Endothelial cell (in vitro differentiated cells): ENCODE data around the gene CRYL1. TPM values are rescaled to one million over a fixed set of nuclear protein-coding genes. Genes with fewer than 3 reads are reported as not detected.

Experiments
- DNase-seq: peaks from one replicate; pipeline ENCODE4 v3.0.0; 2021; ENCODE audit warnings: low spot score
- H3K27ac Mint-ChIP-seq: one replicate; pipeline ENCODE4 v1.8.0; 2021; ENCODE audit warnings: mixed read lengths, inconsistent platforms; ENCODE audit not compliant: unreplicated experiment
- H3K27me3 Mint-ChIP-seq: one replicate; pipeline ENCODE4 v1.8.0; 2021; ENCODE audit warnings: mild to moderate bottlenecking, moderate library complexity, mixed read lengths, inconsistent platforms; ENCODE audit not compliant: unreplicated experiment
- H3K36me3 Mint-ChIP-seq: one replicate; pipeline ENCODE4 v1.8.0; 2021; ENCODE audit warnings: mild to moderate bottlenecking, low read depth, mixed read lengths, inconsistent platforms; ENCODE audit not compliant: unreplicated experiment
- H3K4me1 Mint-ChIP-seq: one replicate; pipeline ENCODE4 v1.8.0; 2021; ENCODE audit warnings: mild to moderate bottlenecking, mixed read lengths, inconsistent platforms; ENCODE audit not compliant: unreplicated experiment
- H3K4me3 Mint-ChIP-seq: one replicate; pipeline ENCODE4 v1.8.0; 2021; ENCODE audit warnings: mild to moderate bottlenecking, mixed read lengths, inconsistent platforms; ENCODE audit not compliant: unreplicated experiment
- H3K9me3 Mint-ChIP-seq: one replicate; pipeline ENCODE4 v1.8.0; 2021; ENCODE audit warnings: mixed read lengths, inconsistent platforms; ENCODE audit not compliant: unreplicated experiment
- CTCF ChIP-seq: fragments of 200-600 bp; sonication (generic); IDR thresholded peaks from one replicate; pipeline ENCODE4 v1.5.0; 2021; ENCODE audit warnings: antibody characterized with exemption; ENCODE audit not compliant: unreplicated experiment
- microRNA-seq: library from miRNA; unstranded; fragments of <30 nt; microRNA quantifications from one replicate; pipeline ENCODE4, GENCODE V29; 2020; ENCODE audit not compliant: unreplicated experiment
- total RNA-seq: library from RNA; stranded (reverse); fragmentation: NEBNext Ultra II Directional; extraction: Animal tissue kit (Norgen Biotek cat#: 25700); gene quantifications from one replicate; pipeline ENCODE4 v1.2.1, GENCODE V29; 2021; ENCODE audit not compliant: unreplicated experiment

Gene CRYL1
- total RNA-seq, 1 donor from 2014 or later = 4.8 TPM

GRCh38 chr13:20359335-20359734 lies 166.3 kb downstream of the CRYL1 start:
- no peaks in the 10 kb centered on the region for H3K9me3 Mint-ChIP-seq
- no peak for TF ChIP-seq CTCF
- DNase-seq = no peak
- H3K27me3 Mint-ChIP-seq = peaks cover 7% of the 10 kb centered on the region
- peaks cover 15% of the 10 kb centered on the region for H3K4me1 Mint-ChIP-seq
- H3K36me3 Mint-ChIP-seq = no peaks in the 10 kb centered on the region
- no peak overlapping the region for H3K4me3 Mint-ChIP-seq
- no peak overlapping the region for H3K27ac Mint-ChIP-seq

GRCh38 chr13:20358022-20358421 lies 167.6 kb downstream of the CRYL1 start:
- no peak for TF ChIP-seq CTCF
- H3K4me3 Mint-ChIP-seq = no peak overlapping the region
- H3K36me3 Mint-ChIP-seq = no peaks in the 10 kb centered on the region
- peaks cover 7% of the 10 kb centered on the region for H3K4me1 Mint-ChIP-seq
- no peak for DNase-seq
- H3K27ac Mint-ChIP-seq = no peak overlapping the region
- H3K9me3 Mint-ChIP-seq = no peaks in the 10 kb centered on the region
- H3K27me3 Mint-ChIP-seq = peaks cover 7% of the 10 kb centered on the region

- no peak overlapping the region for H3K27ac Mint-ChIP-seq
- no peak for DNase-seq
- TF ChIP-seq CTCF = no peak
- H3K9me3 Mint-ChIP-seq = no peaks in the 10 kb centered on the region
- H3K36me3 Mint-ChIP-seq = no peaks in the 10 kb centered on the region
- no peak overlapping the region for H3K4me3 Mint-ChIP-seq
- peaks cover 4% of the 10 kb centered on the region for H3K27me3 Mint-ChIP-seq
- no peaks in the 10 kb centered on the region for H3K4me1 Mint-ChIP-seq
These were observed 169.2 kb downstream of the CRYL1 start for GRCh38 chr13:20356444-20356843.

- Mint-ChIP-seq H3K36me3 (no peaks in the 10 kb centered on the region), H3K9me3 (no peaks in the 10 kb centered on the region), H3K27ac (no peak overlapping the region), H3K4me1 (no peaks in the 10 kb centered on the region), H3K27me3 (no peaks in the 10 kb centered on the region), H3K4me3 (no peak overlapping the region)
- TF ChIP-seq CTCF = no peak
- no peak for DNase-seq
These were observed 170.9 kb downstream of the CRYL1 start for GRCh38 chr13:20354722-20355121.

GRCh38 chr13:20353973-20354372 lies 171.7 kb downstream of the CRYL1 start:
- Mint-ChIP-seq H3K4me3 (no peak overlapping the region), H3K4me1 (no peaks in the 10 kb centered on the region), H3K36me3 (no peaks in the 10 kb centered on the region), H3K27ac (no peak overlapping the region), H3K27me3 (peaks cover 3% of the 10 kb centered on the region), H3K9me3 (no peaks in the 10 kb centered on the region)
- peak; percentile 29 for TF ChIP-seq CTCF
- no peak for DNase-seq

Small RNA genes within 50 kb of the gene (microRNA-seq; reads per million reads assigned to microRNA genes)
- gene MIR4499 = not detected

Other genes with a start within 250 kb of the CRYL1 start
- gene IFT88, start 41.3 kb upstream of the CRYL1 start, total RNA-seq = 7.8 TPM
- 2.1 TPM for gene IL17D, start 177.8 kb upstream of the CRYL1 start, total RNA-seq
- 9.6 TPM for gene EEF1AKMT1, start 248.1 kb upstream of the CRYL1 start, total RNA-seq